ENCODE data around the gene MSRB2. TPM values are rescaled to one million over a fixed set of nuclear protein-coding genes. Genes with fewer than 3 reads are reported as not detected.

Gene MSRB2
- total RNA-seq, 1 donor from 2014 or later, result 4.1 TPM

- ChIA-PET POLR2A (no interaction called here), CTCF (no interaction called here)
- Mint-ChIP-seq H3K9me3 (no peaks in the 10 kb centered on the region), H3K27ac (no peak overlapping the region), H3K4me1 (no peaks in the 10 kb centered on the region), H3K27me3 (peaks cover 21% of the 10 kb centered on the region), H3K36me3 (ENCODE audit: low read depth) (no peaks in the 10 kb centered on the region), H3K4me3 (no peak overlapping the region)
- intact Hi-C loops (cut with micrococcal nuclease), result loop anchor here (5.0 kb wide), 1 partner anchor 1576 kb away; no protein-coding TSS in a partner anchor
- ATAC-seq (ENCODE audit: low read depth) (no peak), DNase-seq (no peak)
- no peak for TF ChIP-seq CTCF (IDR thresholded peaks at IDR 0.05)
Observed at GRCh38 chr10:23073527-23073926, 21.9 kb upstream of the MSRB2 start.

- H3K4me1 Mint-ChIP-seq, result no peaks in the 10 kb centered on the region
- POLR2A ChIA-PET, result no interaction called here
- CTCF ChIA-PET, result interaction anchor here (0.6 kb wide), 1 partner anchor 376 kb away, joined by 3 read pairs; no protein-coding TSS in a partner anchor
- H3K9me3 Mint-ChIP-seq, result no peaks in the 10 kb centered on the region
- DNase-seq (no peak), ATAC-seq (ENCODE audit: low read depth) (no peak)
- peaks cover 28% of the 10 kb centered on the region for H3K27me3 Mint-ChIP-seq
- intact Hi-C loops (cut with micrococcal nuclease), result no loop called here
- H3K4me3 Mint-ChIP-seq, result no peak overlapping the region
- no peaks in the 10 kb centered on the region for H3K36me3 Mint-ChIP-seq (ENCODE audit: low read depth)
- TF ChIP-seq CTCF (IDR thresholded peaks at IDR 0.05), result no peak
- H3K27ac Mint-ChIP-seq, result no peak overlapping the region
Observed at GRCh38 chr10:23075672-23076071, 19.7 kb upstream of the MSRB2 start.

- no peak overlapping the region for H3K27ac Mint-ChIP-seq
- ATAC-seq (ENCODE audit: low read depth), result no peak
- H3K27me3 Mint-ChIP-seq, result peaks cover 36% of the 10 kb centered on the region
- no peaks in the 10 kb centered on the region for H3K36me3 Mint-ChIP-seq (ENCODE audit: low read depth)
- ChIA-PET POLR2A (no interaction called here), CTCF (no interaction called here)
- no peak for TF ChIP-seq CTCF (IDR thresholded peaks at IDR 0.05)
- no peak for DNase-seq
- intact Hi-C loops (cut with micrococcal nuclease), result no loop called here
- H3K9me3 Mint-ChIP-seq, result no peaks in the 10 kb centered on the region
- H3K4me3 Mint-ChIP-seq, result no peak overlapping the region
- no peaks in the 10 kb centered on the region for H3K4me1 Mint-ChIP-seq
Observed at GRCh38 chr10:23078114-23078513, 17.3 kb upstream of the MSRB2 start.

GRCh38 chr10:23079700-23080099, 15.7 kb upstream of the MSRB2 start:
- ATAC-seq (ENCODE audit: low read depth) (no peak), DNase-seq (no peak)
- POLR2A ChIA-PET, result no interaction called here
- H3K27me3 Mint-ChIP-seq, result peaks cover 34% of the 10 kb centered on the region
- intact Hi-C loops (cut with micrococcal nuclease), result no loop called here
- H3K4me1 Mint-ChIP-seq, result no peaks in the 10 kb centered on the region
- CTCF ChIA-PET, result no interaction called here
- no peak for TF ChIP-seq CTCF (IDR thresholded peaks at IDR 0.05)
- no peaks in the 10 kb centered on the region for H3K36me3 Mint-ChIP-seq (ENCODE audit: low read depth)
- H3K27ac Mint-ChIP-seq, result no peak overlapping the region
- H3K4me3 Mint-ChIP-seq, result no peak overlapping the region
- H3K9me3 Mint-ChIP-seq, result peaks cover 2% of the 10 kb centered on the region

- no peak for TF ChIP-seq CTCF (IDR thresholded peaks at IDR 0.05)
- intact Hi-C loops (cut with micrococcal nuclease), result no loop called here
- Mint-ChIP-seq H3K27me3 (peaks cover 36% of the 10 kb centered on the region), H3K9me3 (peaks cover 4% of the 10 kb centered on the region), H3K27ac (no peak overlapping the region), H3K4me3 (no peak overlapping the region), H3K4me1 (no peaks in the 10 kb centered on the region), H3K36me3 (ENCODE audit: low read depth) (no peaks in the 10 kb centered on the region)
- POLR2A ChIA-PET, result no interaction called here
- DNase-seq (no peak), ATAC-seq (ENCODE audit: low read depth) (no peak)
- CTCF ChIA-PET, result no interaction called here
Observed at GRCh38 chr10:23080262-23080661, 15.1 kb upstream of the MSRB2 start.
